GM19043 (cell line): ENCODE results near the gene TNIP2.

Source experiments
- ATAC-seq: cut with Tn5 transposase; IDR thresholded peaks from one replicate; pipeline ENCODE4 v1.9.1; 2021; ENCODE audit warnings: low read depth; ENCODE audit not compliant: unreplicated experiment

TNIP2 gene

GRCh38 chr4:2794486-2795299 is 38.6 kb upstream of the TNIP2 start:
- no peak for ATAC-seq

- no peak for ATAC-seq
Observed at GRCh38 chr4:2793586-2794485, 37.7 kb upstream of the TNIP2 start.

GRCh38 chr4:2792711-2793585 is 36.8 kb upstream of the TNIP2 start, which contains the start of gene SH3BP2:
TSS of gene SH3BP2 (plus strand) at chr4:2793085. CDS start at chr4:2820618, 27,533 bp downstream.
- ATAC-seq = no peak

GRCh38 chr4:2792396-2792710 is 36.2 kb upstream of the TNIP2 start:
- ATAC-seq = no peak

GRCh38 chr4:2791518-2792395 is 35.6 kb upstream of the TNIP2 start:
- ATAC-seq = no peak

- no peak for ATAC-seq
Observed at GRCh38 chr4:2790583-2791517, 34.7 kb upstream of the TNIP2 start.

- no peak for ATAC-seq
Observed at GRCh38 chr4:2789793-2790582, 33.9 kb upstream of the TNIP2 start.

- no peak for ATAC-seq
Observed at GRCh38 chr4:2789351-2789750, 33.2 kb upstream of the TNIP2 start.

GRCh38 chr4:2788532-2789103 is 32.5 kb upstream of the TNIP2 start:
- ATAC-seq = no peak

GRCh38 chr4:2788101-2788500 is 32.0 kb upstream of the TNIP2 start:
- ATAC-seq = no peak

GRCh38 chr4:2787230-2788100 is 31.3 kb upstream of the TNIP2 start:
- peak; percentile 79 for ATAC-seq

GRCh38 chr4:2786794-2787229 is 30.7 kb upstream of the TNIP2 start:
- no peak for ATAC-seq

GRCh38 chr4:2786152-2786671 is 30.1 kb upstream of the TNIP2 start:
- no peak for ATAC-seq

GRCh38 chr4:2785613-2786012 is 29.5 kb upstream of the TNIP2 start:
- no peak for ATAC-seq

- ATAC-seq = no peak
Observed at GRCh38 chr4:2783790-2784189, 27.7 kb upstream of the TNIP2 start.

- no peak for ATAC-seq
Observed at GRCh38 chr4:2781911-2782310, 25.8 kb upstream of the TNIP2 start.
